ENCODE results near the gene SCEL.

DNA sequence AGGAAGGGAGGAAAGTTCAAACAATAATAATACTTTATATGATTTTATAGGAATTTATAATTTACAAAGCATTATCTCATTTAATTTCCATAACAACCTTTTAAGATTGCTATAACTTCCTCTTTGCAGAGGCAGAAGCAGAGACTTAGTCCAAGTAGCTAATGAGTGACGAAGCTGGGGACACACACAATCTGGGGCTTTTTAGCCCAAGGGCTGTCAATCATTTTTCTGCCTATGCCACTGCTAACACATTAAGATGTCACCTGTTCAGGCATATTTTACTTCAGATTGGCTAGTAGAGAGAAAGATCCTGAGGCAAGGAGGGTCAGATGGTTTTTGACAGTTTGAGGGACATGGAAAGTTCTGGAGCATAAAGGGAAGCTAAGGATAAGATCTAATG lies 12.6 kb downstream of the SCEL start:
- no peak for TF ChIP-seq EZH2 (IDR thresholded peaks at IDR 0.05; ENCODE audit: insufficient read depth, low read length)
- TF ChIP-seq, protein P1, sequence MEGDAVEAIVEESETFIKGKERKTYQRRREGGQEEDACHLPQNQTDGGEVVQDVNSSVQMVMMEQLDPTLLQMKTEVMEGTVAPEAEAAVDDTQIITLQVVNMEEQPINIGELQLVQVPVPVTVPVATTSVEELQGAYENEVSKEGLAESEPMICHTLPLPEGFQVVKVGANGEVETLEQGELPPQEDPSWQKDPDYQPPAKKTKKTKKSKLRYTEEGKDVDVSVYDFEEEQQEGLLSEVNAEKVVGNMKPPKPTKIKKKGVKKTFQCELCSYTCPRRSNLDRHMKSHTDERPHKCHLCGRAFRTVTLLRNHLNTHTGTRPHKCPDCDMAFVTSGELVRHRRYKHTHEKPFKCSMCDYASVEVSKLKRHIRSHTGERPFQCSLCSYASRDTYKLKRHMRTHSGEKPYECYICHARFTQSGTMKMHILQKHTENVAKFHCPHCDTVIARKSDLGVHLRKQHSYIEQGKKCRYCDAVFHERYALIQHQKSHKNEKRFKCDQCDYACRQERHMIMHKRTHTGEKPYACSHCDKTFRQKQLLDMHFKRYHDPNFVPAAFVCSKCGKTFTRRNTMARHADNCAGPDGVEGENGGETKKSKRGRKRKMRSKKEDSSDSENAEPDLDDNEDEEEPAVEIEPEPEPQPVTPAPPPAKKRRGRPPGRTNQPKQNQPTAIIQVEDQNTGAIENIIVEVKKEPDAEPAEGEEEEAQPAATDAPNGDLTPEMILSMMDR (IDR thresholded peaks at IDR 0.05; ENCODE audit: insufficient read depth, low read depth, low read length) = no peak
